Uterus (tissue), 2 donors: Measurements from ENCODE around the gene PTPRC.

Source experiments
- CTCF ChIP-seq, 4 experiments: fragments of 200-600 bp in 2 of 4; fragments of 450-650 bp in 2 of 4; sonication (generic) in 2 of 4; IDR thresholded peaks; one replicate each; pipeline ENCODE4 v1.5.1; 2016 to 2019; ENCODE audit warnings: antibody characterized with exemption in 4 of 4, mild to moderate bottlenecking in 2 of 4, moderate library complexity in 1 of 4
- POLR2A ChIP-seq, 2 donors: fragments of 450-650 bp; IDR thresholded peaks; one replicate each; pipeline ENCODE4 v1.6.1; 2016; ENCODE audit warnings: antibody characterized with exemption in 2 of 2, mild to moderate bottlenecking in 1 of 2, moderate library complexity in 1 of 2

GRCh38 chr1:198622001-198622400 lies 16.8 kb upstream of the PTPRC start:
- no peak for TF ChIP-seq CTCF (IDR thresholded peaks at IDR 0.05)
- no peak for TF ChIP-seq POLR2A (IDR thresholded peaks at IDR 0.05)
